ENCODE data around the gene XIRP1. TPM values are rescaled to one million over a fixed set of nuclear protein-coding genes. Genes with fewer than 3 reads are reported as not detected.

Gene XIRP1
- total RNA-seq, 1 donor, result under 0.01 TPM

DNA sequence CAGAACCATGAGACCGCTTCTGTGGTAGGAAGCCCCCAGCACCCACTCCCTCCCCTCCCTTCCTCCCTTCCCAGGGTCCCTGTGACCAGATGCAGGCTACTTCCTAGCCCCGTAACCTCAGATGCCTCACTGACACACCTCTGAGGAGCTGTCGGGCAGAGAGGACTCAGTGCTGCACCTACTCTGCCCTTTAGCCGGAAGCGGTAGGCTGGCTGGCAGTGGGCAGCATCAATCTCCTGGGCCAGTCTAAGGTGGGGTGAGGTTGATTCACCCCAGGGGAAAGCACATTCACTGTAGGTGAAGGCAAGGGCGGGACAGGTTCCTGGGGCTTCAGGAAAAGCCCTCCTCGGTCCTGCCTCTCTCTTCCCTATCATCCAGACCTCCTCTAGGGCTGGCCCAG, 58.1 kb downstream of the XIRP1 start:
- DNase-seq (ENCODE audit: low read depth in 2 of 3, low spot score in 2 of 3), result no peak

DNA sequence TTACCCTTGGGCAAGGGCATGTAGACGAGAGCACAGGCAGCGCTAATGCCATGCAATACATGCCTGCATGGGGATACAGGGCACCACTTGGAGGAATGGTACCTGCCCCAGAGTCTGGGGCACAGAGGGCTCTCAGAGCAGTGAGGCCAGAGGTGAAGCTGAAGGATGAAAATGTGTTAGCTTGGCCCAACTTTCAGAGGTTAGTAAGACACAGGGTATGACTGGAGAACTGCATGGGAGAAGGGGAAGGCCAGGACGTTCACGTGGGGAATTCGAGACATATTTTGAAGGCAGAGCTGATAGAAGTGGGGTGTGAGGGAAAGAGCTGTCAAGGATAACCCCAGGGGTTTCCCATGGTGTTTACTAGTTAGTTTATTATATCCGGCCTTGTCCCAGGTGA, 58.6 kb downstream of the XIRP1 start:
- no peak for DNase-seq (ENCODE audit: low read depth in 2 of 3, low spot score in 2 of 3)

Small RNA genes within 50 kb of the gene (small RNA-seq; reads per million reads assigned to genes)
- not detected for gene RF00017

Other genes starting within 250 kb of the XIRP1 start
- gene SCN11A, start 140.7 kb downstream of the XIRP1 start, total RNA-seq, result under 0.01 TPM
- 34.2 TPM for gene WDR48, start 140.6 kb downstream of the XIRP1 start, total RNA-seq
- 56.0 TPM for gene GORASP1, start 85.0 kb downstream of the XIRP1 start, total RNA-seq
- 5.1 TPM for gene TTC21A, start 84.9 kb downstream of the XIRP1 start, total RNA-seq
- 153 TPM for gene CSRNP1, start 39.0 kb downstream of the XIRP1 start, total RNA-seq
- gene CX3CR1, start 87.4 kb upstream of the XIRP1 start, total RNA-seq, result 0.54 TPM
- gene CCR8, start 137.1 kb upstream of the XIRP1 start, total RNA-seq, result not detected
- gene SLC25A38, start 190.8 kb upstream of the XIRP1 start, total RNA-seq, result 29.6 TPM
- 2,792 TPM for gene RPSA, start 214.1 kb upstream of the XIRP1 start, total RNA-seq

Data from hematopoietic multipotent progenitor cell (in vitro differentiated cells).